Dermis microvascular lymphatic vessel endothelial cell (primary cell): ENCODE results near the gene KCNJ12. TPM values are rescaled to one million over a fixed set of nuclear protein-coding genes. Genes with fewer than 3 reads are reported as not detected.
"Not testable (repeated sequence)": the region's sequence is repeated elsewhere in the genome, so short reads cannot be mapped to it uniquely, and the experiment has no call there.

Source experiments
- DNase-seq, 2 donors: peaks; one replicate each; pipeline versions ENCODE4 v3.0.0 to v3.0.0-alpha.2; 2010; ENCODE audit warnings: low read depth in 2 of 2
- total RNA-seq: library from RNA; depleted of rRNA; stranded (reverse); fragments of >200 nt; gene quantifications from 2 replicates; pipeline ENCODE4 v1.2.1, GENCODE V29; 2014

KCNJ12 gene
- total RNA-seq, 1 donor from 2014 or later: 0.26 TPM

GRCh38 chr17:21406616-21407404 is 30.7 kb downstream of the KCNJ12 start:
- not testable (repeated sequence) for DNase-seq

DNA sequence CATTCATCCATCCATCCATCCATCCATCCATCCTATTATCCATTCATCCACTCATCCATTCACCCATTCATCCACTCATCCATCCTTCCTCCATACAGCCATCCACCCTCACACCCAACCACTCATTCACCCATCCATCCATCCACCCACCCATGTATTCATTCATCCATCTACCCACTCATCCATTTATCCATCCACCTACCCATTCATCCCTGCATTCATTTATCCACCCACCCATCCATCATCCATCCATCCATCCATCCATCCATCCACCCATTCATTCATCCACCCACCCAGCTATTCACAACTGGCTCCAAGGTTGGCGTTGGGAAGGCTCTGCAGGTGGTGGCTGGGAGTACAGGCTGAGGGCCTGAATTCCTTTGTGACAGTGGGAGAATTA is 31.6 kb downstream of the KCNJ12 start:
- DNase-seq: not testable (repeated sequence)

GRCh38 chr17:21408224-21408623 is 32.1 kb downstream of the KCNJ12 start:
- not testable (repeated sequence) for DNase-seq

DNA sequence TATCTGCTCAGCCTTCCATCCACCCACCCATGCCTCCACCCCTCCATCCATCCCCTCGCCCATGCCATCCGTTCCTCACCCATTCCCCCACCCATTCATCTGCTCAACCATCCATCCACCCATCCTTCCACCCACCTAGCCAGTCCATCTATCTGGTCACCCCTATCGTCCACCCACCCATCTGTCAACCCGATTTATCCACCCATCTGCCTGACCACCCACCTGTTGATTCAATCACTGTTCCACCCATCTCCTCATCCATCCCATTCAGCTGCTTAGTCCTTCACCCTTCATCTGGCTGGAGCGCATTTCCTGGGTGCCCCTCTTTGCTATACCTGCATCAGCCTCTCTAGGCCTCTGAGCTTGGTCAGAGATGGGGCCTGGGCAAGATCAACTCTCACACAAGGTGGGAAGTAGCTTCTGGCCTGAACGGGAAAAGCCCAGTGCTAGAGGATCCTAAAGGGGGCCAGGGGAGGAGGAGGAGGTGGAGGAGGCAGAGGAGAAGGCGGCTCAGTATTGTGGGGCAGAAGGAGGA is 32.7 kb downstream of the KCNJ12 start:
- not testable (repeated sequence) for DNase-seq

DNA sequence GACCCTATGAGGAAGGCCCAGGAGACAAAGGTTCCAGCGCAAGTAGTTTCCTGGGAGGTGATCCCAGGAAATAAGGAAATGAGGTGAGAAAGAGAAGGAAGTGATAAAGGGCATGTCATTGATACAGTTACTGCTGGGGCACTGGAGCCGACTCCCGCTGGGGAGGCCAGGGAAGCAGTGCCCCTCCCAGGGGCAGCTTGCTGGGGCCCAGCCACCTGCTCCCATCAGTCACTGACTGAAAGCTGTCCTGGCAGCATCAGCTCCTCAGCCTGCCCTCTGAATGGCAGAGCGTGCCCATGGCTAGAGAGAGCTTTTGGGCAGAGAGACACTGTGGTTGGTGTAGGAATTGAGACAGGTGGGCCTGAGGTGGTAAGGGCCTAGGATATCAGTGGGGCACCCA is 33.2 kb downstream of the KCNJ12 start:
- DNase-seq: not testable (repeated sequence)

DNA sequence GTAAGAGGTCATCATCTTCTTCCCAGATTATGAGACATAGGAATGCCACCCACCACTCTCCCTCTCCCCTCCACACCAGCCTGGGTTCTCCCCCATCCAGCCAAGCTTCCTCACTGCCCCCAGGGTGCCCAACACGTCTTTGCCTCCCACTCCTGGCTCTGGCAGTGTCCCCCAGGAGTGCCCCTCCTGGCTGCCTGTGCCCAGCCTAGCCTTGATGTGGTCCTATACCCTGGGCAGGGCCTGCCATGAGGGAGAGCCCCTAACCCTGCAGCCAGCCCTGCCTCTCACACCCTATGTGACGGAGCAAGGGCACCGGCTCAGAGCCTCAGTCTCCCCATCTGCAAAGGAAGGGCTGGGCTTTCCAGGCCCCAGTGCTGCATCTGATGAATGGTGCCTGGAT is 33.8 kb downstream of the KCNJ12 start:
- DNase-seq: not testable (repeated sequence)

DNA sequence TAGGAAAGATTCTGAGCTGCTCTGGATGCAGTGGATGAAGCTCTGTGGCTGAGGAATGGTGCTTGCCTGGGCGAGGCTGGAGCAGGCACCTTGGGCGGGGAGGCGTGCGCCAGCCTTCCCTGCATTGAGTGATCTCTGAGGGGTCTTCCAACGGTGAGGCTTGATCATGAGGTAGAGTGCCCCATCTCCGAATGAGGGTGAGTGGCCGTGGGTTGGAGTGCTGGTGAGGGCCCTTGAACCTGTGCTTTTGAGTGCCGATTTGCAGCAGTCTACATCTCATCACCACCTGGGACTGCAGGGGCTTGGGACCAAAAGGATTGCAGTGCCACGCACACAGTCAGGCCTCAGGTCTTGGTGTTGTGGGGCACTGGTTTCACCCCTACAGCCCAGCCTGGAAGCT is 34.2 kb downstream of the KCNJ12 start:
- DNase-seq: not testable (repeated sequence)

DNA sequence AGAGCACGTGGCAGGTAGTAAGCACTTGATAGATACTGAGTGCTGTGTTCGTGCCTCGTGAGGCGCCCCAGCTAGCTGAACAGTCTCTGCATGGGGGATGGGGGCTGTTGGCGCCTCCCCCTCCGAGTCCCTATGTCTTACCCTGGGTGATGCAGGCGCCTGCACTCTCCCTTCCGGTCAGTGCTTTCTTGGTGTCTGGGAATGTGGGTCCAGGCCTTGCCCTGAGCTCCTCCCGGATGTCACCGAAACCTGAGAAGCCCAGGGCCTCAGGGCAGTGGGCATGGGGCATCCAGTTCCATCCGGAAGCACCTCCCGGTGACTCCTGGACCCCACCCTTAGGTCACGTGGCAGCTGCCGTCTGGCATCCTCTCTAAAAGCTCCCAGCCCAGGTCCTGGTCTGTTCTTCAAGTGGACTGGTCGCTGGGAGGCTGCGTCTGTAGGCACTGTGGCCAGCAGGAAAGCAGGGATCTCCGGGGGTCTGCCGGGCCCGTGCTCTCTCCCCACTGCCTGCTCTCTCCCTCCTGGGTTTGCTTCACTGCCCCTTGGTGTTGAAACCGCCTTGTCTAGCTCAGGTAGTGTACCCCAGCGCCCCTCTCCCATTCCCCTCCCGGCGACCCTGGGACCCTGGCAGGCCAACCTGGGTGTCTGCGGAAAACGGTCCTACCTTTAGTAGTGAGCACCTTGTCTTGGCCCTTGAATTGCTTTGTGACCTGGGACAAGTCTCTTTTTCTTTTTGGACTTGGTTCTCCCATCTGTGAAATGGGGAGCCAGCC is 34.9 kb downstream of the KCNJ12 start:
- DNase-seq: not testable (repeated sequence)

GRCh38 chr17:21411679-21412205 is 35.6 kb downstream of the KCNJ12 start:
- DNase-seq: not testable (repeated sequence)

DNA sequence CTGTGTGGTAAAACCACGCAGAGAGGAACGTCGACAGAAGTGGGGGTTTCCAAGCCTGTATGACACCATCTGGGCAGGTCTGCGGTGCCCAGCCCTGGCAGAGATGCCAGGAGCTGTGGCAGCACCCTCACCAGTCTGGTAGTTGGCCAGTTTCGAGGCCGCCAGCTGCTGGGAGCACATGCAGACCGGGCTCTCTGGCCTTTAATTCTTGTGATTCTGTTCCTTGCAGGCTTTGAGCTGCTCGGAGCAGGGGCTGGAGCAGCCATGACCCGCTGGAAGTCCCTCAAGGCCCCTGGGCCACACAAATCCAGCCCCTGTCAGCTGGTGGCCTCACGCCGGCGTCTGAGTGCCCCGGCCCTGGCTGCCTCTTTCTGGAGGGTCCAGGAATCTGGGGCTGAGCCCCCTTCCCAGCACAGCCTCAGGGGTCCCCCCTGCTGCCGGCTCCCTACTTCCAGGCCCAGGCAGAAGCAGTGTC is 36.1 kb downstream of the KCNJ12 start:
- DNase-seq: not testable (repeated sequence)

DNA sequence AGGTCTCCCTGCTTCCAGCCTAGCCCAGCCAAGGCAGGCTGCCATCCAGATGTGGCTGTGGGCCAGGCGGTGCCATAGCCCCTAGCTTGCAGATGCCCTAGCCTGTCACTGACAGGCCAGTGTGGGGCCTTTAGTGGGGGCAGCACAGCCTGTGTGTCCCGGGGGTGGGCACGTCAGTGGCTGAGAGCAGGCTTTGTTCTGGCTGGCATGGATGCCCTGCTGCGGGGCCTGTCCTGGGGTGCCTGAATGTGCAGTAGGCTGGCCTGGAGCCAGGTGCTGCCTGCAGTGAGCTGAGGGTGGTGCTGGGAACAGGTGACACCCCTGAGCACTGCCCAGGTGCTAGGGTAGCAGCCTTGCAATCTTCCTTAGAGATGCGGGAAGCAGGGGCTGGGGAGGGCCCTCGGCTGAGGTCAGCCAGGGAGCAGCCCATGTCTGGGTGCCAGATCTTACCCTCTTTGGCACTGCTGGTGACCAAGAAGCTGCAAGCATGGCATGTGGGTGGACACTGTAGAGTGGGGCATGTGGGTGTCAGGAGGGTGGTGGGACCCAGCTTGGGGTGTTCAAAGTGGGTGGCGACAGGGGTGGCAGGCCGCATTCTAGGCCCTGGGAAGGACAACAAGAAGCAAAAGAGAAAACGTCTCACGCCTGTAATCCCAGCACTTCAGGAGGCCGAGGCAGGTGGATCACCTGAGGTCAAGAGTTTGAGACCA is 37.6 kb downstream of the KCNJ12 start:
- DNase-seq: not testable (repeated sequence)

DNA sequence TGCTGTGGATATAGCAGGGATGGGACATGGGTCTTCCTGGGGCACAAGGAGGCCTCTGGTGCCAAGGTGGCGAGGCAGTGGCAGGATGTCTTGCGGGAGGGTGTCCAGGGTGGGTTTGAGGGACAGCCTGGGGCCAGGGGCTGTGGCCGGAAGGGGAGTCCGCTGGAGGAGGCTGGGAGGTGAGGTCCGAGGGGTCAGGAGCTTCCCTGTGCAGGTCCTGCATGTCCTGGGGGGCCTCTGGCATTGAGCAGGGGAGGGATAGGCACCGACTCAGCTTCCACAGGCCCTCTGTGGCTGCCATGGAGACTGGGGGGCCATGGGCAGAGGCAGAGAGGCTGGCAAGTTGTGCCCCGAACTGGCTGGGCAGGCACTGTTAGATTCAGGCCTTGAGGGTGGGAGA is 38.5 kb downstream of the KCNJ12 start:
- DNase-seq: not testable (repeated sequence)

DNA sequence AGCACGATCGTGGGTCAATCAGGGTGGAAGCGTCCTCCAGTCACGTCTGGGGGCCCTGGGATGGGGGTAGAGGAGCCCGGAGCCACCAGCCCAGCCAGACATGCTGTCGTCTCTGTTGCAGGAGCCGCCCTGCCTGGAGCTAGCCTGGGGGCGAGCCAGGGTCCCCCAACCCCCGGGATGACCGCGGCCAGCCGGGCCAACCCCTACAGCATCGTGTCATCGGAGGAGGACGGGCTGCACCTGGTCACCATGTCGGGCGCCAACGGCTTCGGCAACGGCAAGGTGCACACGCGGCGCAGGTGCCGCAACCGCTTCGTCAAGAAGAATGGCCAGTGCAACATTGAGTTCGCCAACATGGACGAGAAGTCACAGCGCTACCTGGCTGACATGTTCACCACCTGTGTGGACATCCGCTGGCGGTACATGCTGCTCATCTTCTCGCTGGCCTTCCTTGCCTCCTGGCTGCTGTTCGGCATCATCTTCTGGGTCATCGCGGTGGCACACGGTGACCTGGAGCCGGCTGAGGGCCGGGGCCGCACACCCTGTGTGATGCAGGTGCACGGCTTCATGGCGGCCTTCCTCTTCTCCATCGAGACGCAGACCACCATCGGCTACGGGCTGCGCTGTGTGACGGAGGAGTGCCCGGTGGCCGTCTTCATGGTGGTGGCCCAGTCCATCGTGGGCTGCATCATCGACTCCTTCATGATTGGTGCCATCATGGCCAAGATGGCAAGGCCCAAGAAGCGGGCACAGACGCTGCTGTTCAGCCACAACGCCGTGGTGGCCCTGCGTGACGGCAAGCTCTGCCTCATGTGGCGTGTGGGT is 39.2 kb downstream of the KCNJ12 start:
- DNase-seq: not testable (repeated sequence)

- not testable (repeated sequence) for DNase-seq
Observed at GRCh38 chr17:21416471-21416981, 40.4 kb downstream of the KCNJ12 start.

DNA sequence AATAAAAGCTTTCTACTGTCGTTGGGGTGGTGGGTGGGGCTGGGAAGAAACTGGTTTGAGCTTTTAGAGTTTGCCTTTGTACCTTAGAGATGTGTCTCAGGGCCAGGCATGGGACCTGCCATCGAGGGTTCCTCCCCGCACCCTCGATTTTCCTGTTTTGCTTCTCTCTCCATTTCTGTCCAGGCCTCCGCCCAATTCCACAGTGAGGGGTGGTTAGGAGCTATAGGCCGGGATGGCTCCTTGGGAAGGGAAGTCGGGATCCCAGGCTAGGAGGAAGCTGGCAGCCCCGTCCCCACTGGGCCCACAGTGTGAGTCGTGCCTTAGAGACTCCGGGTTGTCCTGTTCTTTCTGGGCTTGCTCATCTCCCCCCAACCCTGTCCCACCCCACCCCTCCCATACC is 41.2 kb downstream of the KCNJ12 start:
- DNase-seq: not testable (repeated sequence)

DNA sequence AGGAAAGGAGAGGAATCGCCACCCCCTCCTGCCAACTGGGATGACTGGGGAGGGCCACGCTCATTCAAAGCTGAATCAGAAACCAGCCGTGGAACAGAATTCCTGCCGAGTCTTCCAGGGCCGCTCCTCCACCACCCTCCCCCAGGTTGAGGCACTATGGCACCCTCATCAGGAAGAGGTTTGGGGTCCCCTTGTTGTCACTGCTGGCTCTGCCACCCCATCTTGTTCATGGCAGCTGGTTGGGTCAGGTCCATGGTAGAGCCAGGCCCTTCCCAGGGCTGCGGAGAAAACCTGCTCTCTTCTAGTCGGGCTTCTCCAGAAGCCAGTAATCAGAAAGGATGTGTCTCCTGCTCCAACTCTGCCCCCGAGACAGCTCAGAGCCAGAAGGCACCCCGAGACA is 41.8 kb downstream of the KCNJ12 start:
- DNase-seq: no peak

DNA sequence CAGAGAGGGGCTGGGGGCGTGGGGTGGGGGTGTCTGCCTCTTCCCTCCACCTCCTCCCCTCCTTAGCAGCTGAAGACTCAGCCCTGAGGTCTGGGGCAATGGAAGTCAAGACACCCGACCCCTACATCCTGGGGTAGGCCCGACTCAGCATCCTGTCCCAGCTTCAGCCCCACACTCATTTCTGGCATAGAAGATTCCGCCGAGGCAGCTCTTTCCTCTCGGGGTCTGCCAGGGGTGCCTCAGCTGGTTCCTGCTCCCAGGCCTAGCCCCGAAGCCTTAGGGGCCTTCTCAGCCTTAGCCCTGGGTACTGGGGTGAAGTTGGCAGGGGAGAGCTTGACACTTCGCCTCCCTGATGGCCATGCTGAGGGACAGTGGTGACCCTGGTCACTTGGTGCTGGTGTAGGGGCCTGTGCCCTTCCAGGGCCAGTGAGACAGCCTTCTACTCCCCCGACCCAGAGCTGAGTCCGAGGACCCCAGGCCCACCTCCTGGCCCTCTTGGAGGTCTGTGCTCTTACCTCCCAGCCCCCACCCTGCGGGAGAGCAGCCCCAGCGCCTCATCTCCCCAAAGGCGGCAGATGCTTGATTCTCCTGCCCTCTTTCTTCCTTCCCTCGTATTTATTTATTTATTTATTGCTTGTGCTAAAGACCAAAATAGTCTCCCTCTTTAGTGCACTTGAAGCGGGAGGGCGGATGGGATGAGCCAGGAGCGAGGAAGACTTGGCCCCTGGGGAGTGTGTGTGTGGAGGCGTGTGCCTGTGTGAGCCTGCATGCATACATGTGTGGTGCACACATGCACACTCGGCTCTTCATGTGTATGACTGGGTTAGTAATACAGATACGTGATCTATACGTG is 42.5 kb downstream of the KCNJ12 start:
- no peak for DNase-seq

DNA sequence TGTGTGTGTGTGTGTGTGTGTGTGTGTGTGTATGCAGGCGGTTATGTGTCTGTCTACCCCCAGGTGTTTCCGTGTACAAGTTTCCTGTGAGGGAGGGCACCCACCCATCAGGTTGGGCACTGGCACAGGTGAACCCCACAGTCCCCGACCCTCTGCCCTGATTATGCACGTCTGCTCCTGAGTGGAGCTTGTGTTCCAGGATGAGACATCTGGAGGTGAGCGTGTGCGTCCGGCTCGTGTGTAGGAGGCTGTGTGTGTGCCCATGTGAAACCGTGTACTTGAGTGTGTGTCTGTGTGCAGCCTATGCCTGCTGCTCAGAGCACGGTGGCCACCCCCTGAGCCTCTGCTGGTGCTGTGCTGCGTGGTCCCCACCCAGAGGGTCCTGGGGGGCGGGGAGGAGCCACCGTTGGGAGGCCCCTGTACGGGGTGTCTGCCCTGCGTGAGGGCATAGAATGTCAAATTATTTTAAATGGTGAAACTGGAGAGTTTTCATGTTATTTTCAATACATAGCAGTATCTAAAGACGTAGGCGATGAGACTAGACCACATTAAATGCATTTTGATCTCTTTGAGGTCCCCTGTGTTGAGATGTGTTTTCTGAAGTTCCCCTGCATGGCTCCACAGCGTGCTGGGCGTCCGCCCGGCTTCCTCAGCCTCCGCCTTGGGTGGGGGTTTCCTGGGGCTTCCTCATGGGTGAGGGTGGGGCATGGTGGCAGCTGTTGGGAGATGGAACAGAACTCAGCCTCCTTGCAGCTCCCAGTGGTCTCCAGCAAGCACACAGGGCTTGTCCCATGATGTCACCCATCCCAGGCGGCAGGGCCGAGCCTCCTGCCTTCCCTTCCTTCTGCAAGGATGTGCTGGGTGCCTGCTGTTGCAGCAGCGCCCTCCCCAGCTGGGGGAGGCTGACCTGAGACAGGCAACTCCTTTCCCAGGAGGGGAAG is 43.4 kb downstream of the KCNJ12 start:
- DNase-seq: no peak
